ENCODE results near the gene ZNF644. TPM values are rescaled to one million over a fixed set of nuclear protein-coding genes. Genes with fewer than 3 reads are reported as not detected.

ZNF644 gene
- total RNA-seq, 2 experiments from 2014 or later: 37.5 to 42.5 TPM

GRCh38 chr1:90970208-90970607 is 51.6 kb downstream of the ZNF644 start:
- peaks cover 36% of the 10 kb centered on the region for H3K4me1 Mint-ChIP-seq (ENCODE audit: low read depth)
- POLR2A ChIA-PET: no interaction called here

DNA sequence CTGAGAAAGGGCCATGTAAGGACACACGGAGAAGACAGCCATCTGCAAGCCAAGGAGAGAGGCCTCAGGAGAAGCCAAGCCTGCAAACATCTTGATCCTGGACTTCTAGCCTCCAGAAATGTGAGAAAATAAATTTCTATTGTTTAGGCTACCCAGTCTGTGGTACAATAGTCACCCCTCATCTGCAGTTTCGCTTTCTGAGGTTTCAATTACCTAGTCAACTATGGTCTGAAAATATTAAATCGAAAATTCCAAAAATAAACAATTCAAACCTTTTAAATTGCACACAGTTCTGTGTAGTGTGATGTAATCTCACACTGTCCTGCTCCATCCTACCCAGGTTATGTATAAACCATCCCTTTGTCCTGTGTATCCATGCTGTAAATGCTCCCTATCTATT is 52.6 kb downstream of the ZNF644 start:
- Mint-ChIP-seq H3K36me3 (peaks cover 25% of the 10 kb centered on the region), H3K9me3 (no peaks in the 10 kb centered on the region), H3K4me3 (no peak overlapping the region), H3K4me1 (ENCODE audit: low read depth) (peaks cover 27% of the 10 kb centered on the region), H3K27ac (no peak overlapping the region), H3K27me3 (no peaks in the 10 kb centered on the region)
- ChIA-PET POLR2A (no interaction called here), CTCF (no interaction called here)
- DNase-seq: no peak
- intact Hi-C loops (cut with micrococcal nuclease): loop anchor here (10.0 kb wide), 1 partner anchor 124 kb away; no protein-coding TSS in a partner anchor

More at GRCh38 chr1:90970208-90970607, 51.6 kb downstream of the ZNF644 start:
- no peaks in the 10 kb centered on the region for H3K27me3 Mint-ChIP-seq
- CTCF ChIA-PET: no interaction called here
- no peak overlapping the region for H3K4me3 Mint-ChIP-seq
- no peaks in the 10 kb centered on the region for H3K9me3 Mint-ChIP-seq
- H3K36me3 Mint-ChIP-seq: peaks cover 28% of the 10 kb centered on the region
- intact Hi-C loops (cut with micrococcal nuclease): loop anchor here (5.0 kb wide), 1 partner anchor 42 kb away; no protein-coding TSS in a partner anchor
- no peak overlapping the region for H3K27ac Mint-ChIP-seq
- DNase-seq: no peak

DNA sequence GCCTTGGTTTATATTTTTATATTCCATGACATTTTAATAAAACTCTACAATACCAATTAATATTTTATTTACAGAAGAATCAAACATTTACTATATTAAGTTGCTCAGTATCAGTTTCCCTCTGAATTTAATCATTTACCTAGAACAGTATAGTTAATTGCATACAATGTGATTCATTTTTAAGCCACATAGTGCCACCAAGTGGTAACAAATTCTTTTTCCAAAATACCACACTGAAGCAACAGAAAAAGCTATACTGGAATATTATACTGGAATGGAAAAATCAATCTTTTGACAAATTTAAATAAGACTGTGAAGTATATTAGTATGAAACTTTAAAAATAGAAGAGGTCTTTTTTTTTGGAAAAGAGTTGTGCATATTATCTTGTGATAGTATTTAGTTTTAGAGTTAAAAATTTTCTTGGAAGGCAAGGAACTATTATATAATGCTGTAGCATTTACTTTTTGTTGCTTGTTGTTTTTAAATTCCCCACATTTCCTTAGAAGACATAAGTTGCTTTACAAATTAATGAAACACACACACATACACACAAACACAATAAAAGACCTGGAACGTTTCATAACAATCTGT is 57.3 kb downstream of the ZNF644 start:
- H3K9me3 Mint-ChIP-seq: no peaks in the 10 kb centered on the region
- H3K27ac Mint-ChIP-seq: no peak overlapping the region
- POLR2A ChIA-PET: no interaction called here
- no peaks in the 10 kb centered on the region for H3K27me3 Mint-ChIP-seq
- no peaks in the 10 kb centered on the region for H3K36me3 Mint-ChIP-seq
- intact Hi-C loops (cut with micrococcal nuclease): loop anchor here (1.0 to 10.0 kb wide), 3 partner anchors 120 to 387 kb away; no protein-coding TSS in a partner anchor
- peaks cover 38% of the 10 kb centered on the region for H3K4me1 Mint-ChIP-seq (ENCODE audit: low read depth)
- no peak for DNase-seq
- CTCF ChIA-PET: interaction anchor here (0.7 to 2.2 kb wide), 7 partner anchors 29 to 385 kb away, joined by 3 to 7 read pairs (median 4); no protein-coding TSS in a partner anchor
- H3K4me3 Mint-ChIP-seq: no peak overlapping the region

- Mint-ChIP-seq H3K4me1 (ENCODE audit: low read depth) (peaks cover 38% of the 10 kb centered on the region), H3K36me3 (peaks cover 3% of the 10 kb centered on the region), H3K27ac (no peak overlapping the region), H3K27me3 (no peaks in the 10 kb centered on the region), H3K9me3 (no peaks in the 10 kb centered on the region), H3K4me3 (no peak overlapping the region)
- DNase-seq: no peak
- ChIA-PET POLR2A (no interaction called here), CTCF (interaction anchor here (0.9 to 2.2 kb wide), 3 partner anchors 201 to 241 kb away, joined by 3 to 7 read pairs (median 4); no protein-coding TSS in a partner anchor)
- intact Hi-C loops (cut with micrococcal nuclease): loop anchor here (1.0 to 10.0 kb wide), 4 partner anchors 57 to 386 kb away; no protein-coding TSS in a partner anchor
These were observed 58.2 kb downstream of the ZNF644 start for GRCh38 chr1:90963651-90964050.

DNA sequence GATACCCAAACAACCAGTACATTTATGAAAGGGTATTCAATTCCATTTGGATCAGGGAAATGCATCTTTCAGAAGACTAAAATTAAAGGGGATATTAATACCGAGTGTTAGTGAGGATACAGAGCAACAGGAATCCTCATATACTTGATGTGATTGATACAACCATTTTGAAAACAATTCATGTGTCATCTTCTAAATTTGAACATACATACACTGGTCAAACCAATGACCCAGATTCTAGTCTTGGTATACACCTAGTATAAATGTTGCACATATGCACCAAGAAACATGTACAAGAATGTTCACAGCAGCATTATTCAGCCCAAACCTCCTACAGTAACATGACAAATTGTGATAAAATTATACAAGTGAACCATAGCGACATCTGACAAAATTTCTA is 58.6 kb downstream of the ZNF644 start:
- Mint-ChIP-seq H3K27me3 (no peaks in the 10 kb centered on the region), H3K9me3 (no peaks in the 10 kb centered on the region), H3K4me3 (no peak overlapping the region), H3K27ac (no peak overlapping the region), H3K36me3 (peaks cover 6% of the 10 kb centered on the region), H3K4me1 (ENCODE audit: low read depth) (peaks cover 42% of the 10 kb centered on the region)
- DNase-seq: no peak
- POLR2A ChIA-PET: no interaction called here
- intact Hi-C loops (cut with micrococcal nuclease): loop anchor here (2.0 to 10.0 kb wide), 3 partner anchors 58 to 386 kb away; no protein-coding TSS in a partner anchor
- CTCF ChIA-PET: interaction anchor here (0.9 to 2.2 kb wide), 3 partner anchors 202 to 240 kb away, joined by 3 to 7 read pairs (median 4); no protein-coding TSS in a partner anchor

DNA sequence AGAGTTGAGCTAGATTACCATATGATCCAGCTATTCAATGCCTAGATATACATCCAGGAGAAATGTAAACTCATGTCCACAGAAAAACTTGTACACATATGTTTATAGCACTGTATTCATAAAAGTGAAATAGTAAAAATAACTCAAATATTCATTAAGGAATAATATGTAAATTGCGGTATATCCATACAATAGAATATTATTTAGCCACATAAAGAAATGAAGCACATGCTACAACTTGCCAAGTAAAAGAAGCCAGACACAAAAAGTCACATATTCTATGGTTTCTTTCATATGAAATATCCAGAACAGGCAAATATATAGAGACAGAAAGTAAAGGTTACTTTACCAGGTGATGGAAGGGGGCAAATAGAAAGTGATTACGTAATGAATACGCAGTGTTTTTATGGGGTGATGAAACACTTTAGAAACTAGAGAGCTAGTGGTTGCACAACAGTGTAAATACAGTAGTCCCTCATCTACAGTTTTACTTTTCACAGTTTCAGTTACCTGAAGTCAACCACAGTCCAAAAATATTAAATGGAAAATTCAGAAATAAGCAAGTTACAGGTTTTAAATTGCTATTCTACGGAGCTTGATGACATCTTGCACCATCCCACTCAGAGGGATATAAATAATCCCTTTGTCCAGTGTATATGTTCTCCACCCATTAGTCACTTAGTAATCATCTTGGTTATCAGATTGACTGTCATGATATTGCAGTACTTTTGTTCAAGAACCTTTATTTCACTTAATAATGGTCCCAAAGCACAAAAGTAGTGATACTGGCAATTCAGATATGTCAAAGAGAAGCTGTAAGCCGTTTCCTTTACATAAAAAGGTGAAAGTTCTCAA is 62.3 kb downstream of the ZNF644 start:
- ChIA-PET POLR2A (no interaction called here), CTCF (interaction anchor here (1.0 to 2.8 kb wide), 4 partner anchors 206 to 380 kb away, joined by 3 to 7 read pairs (median 4); no protein-coding TSS in a partner anchor)
- DNase-seq: no peak
- H3K9me3 Mint-ChIP-seq: no peaks in the 10 kb centered on the region
- H3K27ac Mint-ChIP-seq: no peak overlapping the region
- peaks cover 69% of the 10 kb centered on the region for H3K4me1 Mint-ChIP-seq (ENCODE audit: low read depth)
- no peaks in the 10 kb centered on the region for H3K27me3 Mint-ChIP-seq
- H3K36me3 Mint-ChIP-seq: peaks cover 32% of the 10 kb centered on the region
- no peak overlapping the region for H3K4me3 Mint-ChIP-seq
- intact Hi-C loops (cut with micrococcal nuclease): loop anchor here (5.0 to 10.0 kb wide), 2 partner anchors 115 to 382 kb away; no protein-coding TSS in a partner anchor

DNA sequence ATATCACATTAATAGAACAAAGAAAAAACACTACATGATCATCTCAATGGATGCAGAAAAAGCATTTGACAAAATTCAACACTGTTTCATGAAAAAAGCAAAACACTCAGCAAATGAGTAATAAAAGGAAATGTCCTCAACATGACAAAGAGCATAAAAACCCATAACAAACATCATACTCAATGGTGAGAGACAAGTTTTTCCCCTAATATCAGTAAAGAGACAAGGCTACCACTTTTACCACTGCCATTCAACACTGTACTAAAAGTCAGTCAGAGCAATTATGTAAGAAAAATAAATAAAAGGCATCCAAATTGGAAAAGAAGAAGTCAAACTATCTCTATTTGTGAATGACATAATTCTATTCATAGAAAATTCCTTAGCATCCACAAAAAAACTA is 64.3 kb downstream of the ZNF644 start:
- Mint-ChIP-seq H3K36me3 (peaks cover 43% of the 10 kb centered on the region), H3K4me3 (no peak overlapping the region), H3K27ac (no peak overlapping the region), H3K9me3 (no peaks in the 10 kb centered on the region), H3K4me1 (ENCODE audit: low read depth) (peaks cover 78% of the 10 kb centered on the region), H3K27me3 (no peaks in the 10 kb centered on the region)
- DNase-seq: no peak
- CTCF ChIA-PET: no interaction called here
- POLR2A ChIA-PET: no interaction called here
- intact Hi-C loops (cut with micrococcal nuclease): no loop called here

GRCh38 chr1:90955769-90956168 is 66.1 kb downstream of the ZNF644 start:
- POLR2A ChIA-PET: no interaction called here
- Mint-ChIP-seq H3K4me1 (ENCODE audit: low read depth) (peaks cover 90% of the 10 kb centered on the region), H3K4me3 (no peak overlapping the region), H3K9me3 (no peaks in the 10 kb centered on the region), H3K36me3 (peaks cover 45% of the 10 kb centered on the region), H3K27me3 (no peaks in the 10 kb centered on the region), H3K27ac (no peak overlapping the region)
- DNase-seq: no peak
- CTCF ChIA-PET: no interaction called here
- intact Hi-C loops (cut with micrococcal nuclease): no loop called here

- Mint-ChIP-seq H3K36me3 (peaks cover 40% of the 10 kb centered on the region), H3K9me3 (no peaks in the 10 kb centered on the region), H3K4me1 (ENCODE audit: low read depth) (peaks cover 67% of the 10 kb centered on the region), H3K27ac (no peak overlapping the region), H3K4me3 (no peak overlapping the region), H3K27me3 (no peaks in the 10 kb centered on the region)
- ChIA-PET POLR2A (no interaction called here), CTCF (interaction anchor here (1.1 kb wide), 1 partner anchor 74 kb away, joined by 3 read pairs; no protein-coding TSS in a partner anchor)
- intact Hi-C loops (cut with micrococcal nuclease): loop anchor here (2.0 kb wide), 1 partner anchor 20 kb away; no protein-coding TSS in a partner anchor
- no peak for DNase-seq
These were observed 68.9 kb downstream of the ZNF644 start for GRCh38 chr1:90952906-90953305.

DNA sequence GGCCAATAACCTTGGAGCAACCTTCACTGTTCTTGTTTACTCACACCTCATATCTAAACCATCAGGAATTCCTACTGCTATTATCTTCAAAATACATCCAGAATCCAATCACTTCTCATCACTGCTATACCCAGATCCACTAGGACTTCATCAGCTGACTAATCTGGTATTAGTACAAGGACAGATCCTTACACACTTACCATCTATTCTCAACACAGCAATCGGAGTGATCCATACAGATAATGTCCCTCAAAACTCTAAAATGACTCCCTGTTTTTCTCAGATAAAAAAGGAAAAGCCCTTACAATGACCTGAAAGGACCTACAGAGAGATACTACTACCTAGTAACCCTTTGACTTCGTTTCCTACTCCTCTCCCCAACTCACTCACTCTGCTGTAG is 70.8 kb downstream of the ZNF644 start:
- Mint-ChIP-seq H3K9me3 (no peaks in the 10 kb centered on the region), H3K27me3 (no peaks in the 10 kb centered on the region), H3K36me3 (peaks cover 30% of the 10 kb centered on the region), H3K27ac (no peak overlapping the region), H3K4me1 (ENCODE audit: low read depth) (peaks cover 55% of the 10 kb centered on the region), H3K4me3 (no peak overlapping the region)
- intact Hi-C loops (cut with micrococcal nuclease): no loop called here
- ChIA-PET POLR2A (no interaction called here), CTCF (no interaction called here)
- DNase-seq: no peak

GRCh38 chr1:90948301-90948700 is 73.5 kb downstream of the ZNF644 start:
- H3K9me3 Mint-ChIP-seq: no peaks in the 10 kb centered on the region
- H3K27ac Mint-ChIP-seq: no peak overlapping the region
- no peaks in the 10 kb centered on the region for H3K27me3 Mint-ChIP-seq
- H3K4me3 Mint-ChIP-seq: no peak overlapping the region
- POLR2A ChIA-PET: interaction anchor here (0.6 kb wide), 1 partner anchor 116 kb away, joined by 4 read pairs; no protein-coding TSS in a partner anchor
- CTCF ChIA-PET: no interaction called here
- intact Hi-C loops (cut with micrococcal nuclease): no loop called here
- H3K36me3 Mint-ChIP-seq: peaks cover 11% of the 10 kb centered on the region
- no peak for DNase-seq
- peaks cover 28% of the 10 kb centered on the region for H3K4me1 Mint-ChIP-seq (ENCODE audit: low read depth)

DNA sequence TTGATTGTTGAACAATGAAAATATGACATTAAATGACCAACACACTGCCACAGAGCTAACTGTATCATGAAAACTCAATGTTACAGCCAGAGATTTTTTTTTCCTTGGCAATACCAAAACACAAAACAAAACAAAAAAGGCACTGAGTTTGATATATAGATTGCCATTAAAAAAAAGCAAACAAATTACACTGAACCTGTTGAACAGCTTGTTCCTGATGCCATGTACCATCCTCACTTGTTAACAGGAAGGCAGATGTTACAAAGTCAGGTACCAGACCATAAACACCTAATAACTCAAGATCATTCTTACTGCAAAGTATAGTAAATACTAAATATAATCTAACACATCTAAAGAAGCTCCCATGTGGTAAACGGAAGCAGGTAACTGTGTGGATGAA is 75.2 kb downstream of the ZNF644 start:
- Mint-ChIP-seq H3K27me3 (no peaks in the 10 kb centered on the region), H3K36me3 (peaks cover 2% of the 10 kb centered on the region), H3K27ac (no peak overlapping the region), H3K4me1 (ENCODE audit: low read depth) (peaks cover 14% of the 10 kb centered on the region), H3K4me3 (no peak overlapping the region), H3K9me3 (no peaks in the 10 kb centered on the region)
- intact Hi-C loops (cut with micrococcal nuclease): no loop called here
- DNase-seq: no peak
- CTCF ChIA-PET: no interaction called here
- POLR2A ChIA-PET: no interaction called here
